ENCODE results near the gene AQP10.
"Not testable (repeated sequence)": the region's sequence is repeated elsewhere in the genome, so short reads cannot be mapped to it uniquely, and the experiment has no call there.

Gene AQP10

DNA sequence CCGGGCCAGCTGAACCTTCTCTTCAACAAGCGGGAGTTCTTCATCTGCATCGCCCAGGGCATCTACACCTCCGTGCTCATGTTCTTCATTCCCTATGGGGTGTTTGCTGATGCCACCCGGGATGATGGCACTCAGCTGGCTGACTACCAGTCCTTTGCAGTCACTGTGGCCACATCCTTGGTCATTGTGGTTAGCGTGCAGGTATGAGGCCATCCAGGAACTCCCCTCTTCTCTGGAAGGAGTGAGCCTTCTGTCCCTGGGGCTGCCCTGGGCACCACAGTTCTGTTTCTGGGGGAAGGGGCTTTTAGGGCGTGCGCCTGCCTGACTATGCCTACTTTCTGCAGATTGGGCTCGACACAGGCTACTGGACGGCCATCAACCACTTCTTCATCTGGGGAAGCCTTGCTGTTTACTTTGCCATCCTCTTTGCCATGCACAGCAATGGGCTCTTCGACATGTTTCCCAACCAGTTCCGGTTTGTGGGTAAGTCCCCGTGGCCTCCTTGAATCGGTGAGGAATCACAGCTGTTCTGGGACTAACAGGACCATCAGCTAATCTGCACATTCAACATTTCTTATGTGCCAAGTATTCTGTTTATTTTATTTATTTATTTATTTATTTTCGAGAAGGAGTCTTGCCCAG lies 25.5 kb downstream of the AQP10 start:
- no peak for DNase-seq

DNA sequence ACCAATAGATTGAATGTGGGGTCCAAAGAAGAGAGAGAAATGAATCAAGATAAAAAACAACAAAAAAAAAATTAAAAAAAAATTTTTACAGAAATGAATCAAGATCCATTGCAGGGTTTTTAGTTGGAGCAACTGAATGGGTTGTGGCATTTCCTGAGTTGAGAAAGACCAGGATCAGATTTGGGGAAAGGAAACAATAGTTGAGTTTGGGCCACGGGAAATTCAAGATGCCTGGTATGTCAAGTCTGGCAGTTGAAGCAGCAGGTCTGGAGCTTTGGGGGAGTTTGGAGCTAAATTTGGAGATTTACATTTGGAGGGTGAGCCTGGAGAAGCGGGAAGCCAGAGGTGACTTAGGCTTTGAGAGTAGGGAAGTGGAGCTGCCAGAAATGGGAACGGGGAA lies 27.1 kb downstream of the AQP10 start:
- DNase-seq: no peak

DNA sequence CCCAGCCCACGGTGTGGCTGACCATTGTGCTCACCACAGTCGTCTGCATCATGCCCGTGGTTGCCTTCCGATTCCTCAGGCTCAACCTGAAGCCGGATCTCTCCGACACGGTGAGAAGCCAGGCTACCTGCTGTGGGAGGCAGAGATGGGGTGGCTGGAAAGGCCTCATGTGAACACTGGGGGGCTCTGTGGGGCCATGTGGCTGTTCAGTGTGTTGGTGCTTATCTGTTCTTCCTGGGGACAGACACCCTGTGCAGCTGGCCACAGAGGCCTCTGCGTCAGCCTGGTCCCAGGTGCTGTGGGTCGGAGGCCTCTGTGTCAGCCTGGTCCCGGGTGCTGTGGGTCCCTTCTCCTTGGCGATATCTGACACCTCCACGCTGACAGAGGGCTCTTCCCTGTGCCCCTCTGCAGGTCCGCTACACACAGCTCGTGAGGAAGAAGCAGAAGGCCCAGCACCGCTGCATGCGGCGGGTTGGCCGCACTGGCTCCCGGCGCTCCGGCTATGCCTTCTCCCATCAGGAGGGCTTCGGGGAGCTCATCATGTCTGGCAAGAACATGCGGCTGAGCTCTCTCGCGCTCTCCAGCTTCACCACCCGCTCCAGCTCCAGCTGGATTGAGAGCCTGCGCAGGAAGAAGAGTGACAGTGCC lies 27.7 kb downstream of the AQP10 start:
- no peak for DNase-seq

DNA sequence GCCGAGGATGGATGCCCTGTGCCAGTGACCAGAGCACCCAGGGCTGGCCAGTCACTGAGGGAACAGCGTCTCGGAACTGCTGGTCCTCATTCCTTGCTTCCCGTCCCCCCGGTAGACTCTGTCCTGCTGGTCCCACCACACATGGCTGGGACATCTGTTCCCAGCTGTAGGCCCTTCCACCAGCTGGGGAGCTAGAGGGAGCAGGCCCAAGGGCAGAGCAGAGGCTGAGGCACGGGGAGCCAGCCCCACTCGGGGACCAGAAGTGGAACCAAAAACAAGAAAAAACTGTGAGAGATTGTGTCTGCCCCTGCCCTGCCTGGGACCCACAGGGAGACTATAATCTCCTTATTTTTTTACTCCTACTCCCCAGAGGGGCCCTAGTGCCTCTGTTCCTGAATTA lies 28.2 kb downstream of the AQP10 start:
- DNase-seq: no peak

DNA sequence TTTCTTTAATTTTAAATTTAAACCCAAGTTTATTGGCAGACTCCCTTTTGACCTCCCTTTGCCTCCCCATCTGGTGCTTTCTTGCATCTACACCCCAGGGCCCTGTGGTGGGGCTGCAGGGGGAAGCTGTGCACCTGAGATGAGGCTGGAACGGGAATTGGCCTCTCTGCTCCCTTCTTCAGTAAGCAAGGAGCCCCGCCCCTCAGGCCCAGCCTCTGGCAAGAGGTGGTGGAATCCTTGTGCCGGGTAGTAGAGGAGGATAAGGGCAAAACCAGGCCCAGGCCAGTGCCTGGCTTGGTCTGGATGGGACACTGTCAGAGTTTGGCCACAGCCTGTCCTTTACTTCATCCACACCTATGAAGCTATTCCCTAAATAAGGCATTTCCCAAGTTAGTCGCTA lies 29.5 kb downstream of the AQP10 start:
- DNase-seq: no peak

DNA sequence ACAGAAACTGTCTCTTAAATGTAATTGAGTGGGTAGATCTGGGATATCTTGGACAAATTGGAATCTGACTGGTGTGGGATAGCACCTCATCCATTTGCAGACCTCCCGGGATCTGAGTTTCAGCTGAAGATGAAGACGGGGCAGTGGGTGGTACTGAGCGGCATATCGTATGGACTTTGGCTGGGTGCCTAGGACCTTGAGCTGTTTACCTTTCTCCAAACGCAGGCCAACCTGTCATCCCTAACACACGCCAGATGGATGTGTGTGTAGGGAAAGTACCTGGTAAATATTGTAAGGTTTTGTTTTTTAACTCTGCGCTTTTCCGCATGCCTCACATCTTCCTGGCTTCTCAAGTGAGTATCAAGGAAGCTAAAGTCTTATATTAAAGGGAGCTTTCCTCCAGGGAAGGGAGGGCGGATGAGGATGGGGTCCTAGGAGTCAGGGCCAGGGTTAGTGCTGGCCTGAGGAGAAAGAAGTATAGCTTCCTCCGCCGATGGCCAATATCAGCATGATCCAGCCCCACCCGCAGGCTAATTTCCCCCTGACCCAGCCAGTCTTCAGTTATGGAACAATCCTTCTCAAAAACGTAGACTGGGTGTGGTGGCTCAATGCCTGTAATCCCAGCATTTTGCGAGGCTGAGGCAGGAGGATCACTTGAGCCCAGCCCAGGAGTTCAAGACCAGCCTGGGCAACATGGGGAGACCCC lies 30.6 kb downstream of the AQP10 start:
- DNase-seq: no peak

DNA sequence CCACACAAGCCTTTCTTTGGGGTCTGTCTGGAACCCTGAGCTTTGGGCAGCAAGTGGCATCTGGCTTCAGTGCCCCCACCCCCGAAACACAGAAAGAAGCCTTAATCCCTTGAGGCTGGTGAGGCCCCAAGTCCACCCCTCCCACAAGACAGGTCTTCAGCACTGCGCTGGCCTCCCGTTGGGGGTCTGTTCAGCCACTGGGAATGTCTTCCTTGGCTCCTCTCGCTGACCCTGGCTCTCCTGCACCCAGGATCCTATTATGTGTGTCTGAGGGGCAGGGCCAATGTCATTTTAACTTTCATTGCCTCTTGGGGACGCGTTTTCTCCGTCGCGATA lies 31.3 kb downstream of the AQP10 start:
- DNase-seq: no peak

DNA sequence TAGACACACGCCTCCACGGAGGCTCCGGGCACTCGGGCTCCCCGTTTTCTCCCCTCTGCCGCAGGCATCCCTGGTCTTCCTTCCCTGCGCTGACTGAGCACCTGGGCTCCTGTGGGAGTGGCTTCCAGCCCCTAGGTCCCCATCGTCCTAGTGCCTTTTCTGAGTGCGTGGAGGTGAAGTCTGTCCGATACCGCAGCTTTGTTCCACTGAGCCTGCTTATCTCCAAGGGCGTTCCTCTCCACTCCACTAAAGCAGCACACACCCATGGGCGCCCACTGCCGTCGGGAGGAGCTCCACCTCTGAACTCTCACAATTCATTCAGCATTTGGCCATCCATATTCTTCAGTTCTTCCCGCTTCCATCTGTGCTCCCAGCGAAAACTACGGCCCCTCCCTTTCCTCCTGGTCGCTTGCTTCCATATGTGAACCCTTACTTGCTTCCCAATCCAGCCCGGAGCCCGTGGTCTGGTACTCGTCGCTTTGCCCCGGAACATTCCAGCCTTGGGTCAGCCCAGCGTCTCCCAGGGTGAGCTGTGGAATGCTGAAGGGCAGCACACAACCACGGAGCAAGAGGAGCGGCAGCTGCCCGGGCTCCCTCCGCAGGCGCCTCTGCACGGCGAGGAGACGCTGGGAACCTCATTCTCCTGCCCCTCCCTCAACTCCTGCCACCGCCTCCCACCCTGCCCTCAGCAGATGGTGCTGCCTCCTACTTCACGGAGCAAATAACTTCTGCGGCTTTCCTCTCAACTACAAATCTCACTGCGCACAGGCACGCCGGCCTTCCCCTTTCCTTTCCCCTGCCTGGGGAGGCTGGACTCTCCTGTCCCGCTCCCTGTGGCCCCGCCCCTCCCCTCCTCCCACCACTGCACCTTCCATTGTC lies 31.9 kb downstream of the AQP10 start:
- DNase-seq: peak; percentile 83

DNA sequence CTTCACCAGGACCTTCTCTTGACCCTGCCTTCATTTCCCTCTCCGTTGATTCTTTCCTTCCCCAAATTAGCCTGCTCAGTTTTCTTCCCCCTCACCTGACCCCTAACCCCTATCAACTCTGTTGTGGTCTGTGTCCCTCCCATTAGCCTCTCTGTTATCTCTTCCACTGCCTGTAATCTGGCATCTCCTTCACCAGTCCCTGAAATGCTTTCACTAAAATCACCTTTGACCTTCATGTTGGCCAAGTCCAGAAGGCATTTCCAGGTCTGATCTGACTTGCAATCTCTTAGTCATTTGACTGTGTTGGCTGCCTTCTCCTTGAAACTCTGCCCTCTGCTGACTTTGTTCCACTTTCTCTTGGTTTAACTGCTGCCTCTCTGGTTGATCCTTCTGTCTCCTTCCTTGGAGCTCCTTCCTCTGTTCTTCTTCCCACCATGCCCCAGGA lies 32.6 kb downstream of the AQP10 start:
- DNase-seq: no peak

DNA sequence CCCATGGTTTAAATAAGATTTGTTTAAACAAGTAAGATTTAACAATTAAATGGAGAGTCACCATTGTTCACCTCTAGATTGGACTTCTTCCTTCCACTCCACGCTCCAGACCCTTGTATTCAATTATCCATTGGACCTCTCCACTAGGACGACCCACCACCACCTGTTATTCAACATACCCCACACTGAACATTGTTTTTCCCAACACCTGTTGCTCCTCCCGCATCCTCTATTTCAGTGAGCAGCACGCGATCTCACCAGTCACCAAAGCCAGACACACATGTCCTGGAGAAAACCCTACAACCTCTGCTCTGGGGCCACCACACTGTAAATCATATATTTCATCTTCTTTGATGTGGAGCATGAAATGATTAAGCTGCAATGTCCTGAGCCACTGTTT lies 33.1 kb downstream of the AQP10 start:
- no peak for DNase-seq

DNA sequence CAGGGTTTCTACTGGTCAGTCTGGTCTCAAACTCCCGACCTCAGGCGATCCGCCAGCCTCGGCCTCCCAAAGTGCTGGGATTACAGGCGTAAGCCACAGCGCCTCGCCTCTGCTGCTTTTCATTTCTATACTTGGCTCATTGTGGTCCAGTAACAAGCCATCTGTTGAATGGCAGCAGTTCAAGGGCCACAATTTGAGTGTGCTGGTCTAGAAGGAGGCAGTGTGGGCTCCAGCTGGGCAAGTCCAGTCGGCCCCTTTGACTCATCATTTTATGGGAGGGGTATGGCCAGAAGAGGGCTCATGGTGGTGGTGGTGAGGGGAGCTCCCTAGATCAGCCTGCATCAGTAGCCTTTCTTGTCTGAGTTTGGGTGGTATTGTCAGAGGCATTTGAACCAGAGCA lies 37.6 kb downstream of the AQP10 start:
- DNase-seq: no peak

DNA sequence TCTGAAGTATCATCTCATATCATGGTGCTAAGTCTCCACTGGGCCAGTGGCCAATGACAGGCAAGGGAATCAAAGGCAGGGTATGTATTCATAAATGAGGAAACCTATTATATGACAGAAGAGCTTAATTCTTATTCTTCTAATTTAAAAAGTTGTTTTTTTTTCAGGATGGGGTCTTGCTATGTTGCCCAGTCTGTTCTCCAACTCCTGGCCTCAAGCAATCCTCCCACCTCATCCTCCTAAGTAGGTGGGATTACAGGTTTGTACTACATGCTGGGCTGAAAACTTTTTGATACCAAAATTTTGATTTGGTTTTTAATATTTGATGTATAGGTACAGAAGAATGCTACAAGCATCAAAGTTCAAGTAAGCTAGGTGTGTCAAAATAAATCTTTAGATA lies 39.4 kb downstream of the AQP10 start:
- DNase-seq: no peak

DNA sequence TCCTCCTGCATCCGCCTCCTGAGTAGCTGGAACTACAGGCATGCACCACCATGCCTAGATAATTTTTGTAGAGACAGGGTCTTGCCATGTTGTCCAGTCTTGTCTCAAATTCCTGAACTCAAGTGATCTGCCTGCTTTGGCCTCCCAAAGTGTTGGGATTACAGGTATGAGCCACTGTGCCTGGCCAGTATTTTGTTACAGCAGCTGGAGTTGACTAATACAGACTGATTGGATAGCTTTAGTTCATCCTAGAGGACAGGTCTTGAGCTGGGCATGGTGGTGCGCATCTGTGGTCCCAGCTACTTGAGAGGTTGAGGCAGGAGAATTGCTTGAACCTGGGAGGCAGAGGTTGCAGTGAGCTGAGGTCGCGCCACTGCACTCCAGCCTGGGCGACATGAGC lies 40.0 kb downstream of the AQP10 start:
- not testable (repeated sequence) for DNase-seq

DNA sequence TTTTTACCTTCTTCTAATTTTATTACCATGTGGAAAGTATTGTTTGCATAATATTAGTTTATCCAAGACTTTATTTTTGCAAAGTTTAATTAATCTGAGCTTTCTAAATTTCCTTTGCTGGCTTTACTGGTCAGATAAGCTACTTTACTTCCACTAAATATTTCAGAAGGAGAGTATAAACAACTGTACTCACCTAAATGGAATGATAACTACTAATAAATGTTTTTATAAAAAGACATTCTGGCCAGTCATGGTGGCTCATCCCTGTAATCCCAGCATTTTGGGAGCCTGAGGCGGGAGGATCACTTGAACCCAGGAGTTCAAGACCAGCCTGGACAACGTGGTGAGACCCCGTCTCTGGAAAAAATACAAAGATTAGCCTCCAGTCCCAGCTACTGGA lies 40.5 kb downstream of the AQP10 start:
- no peak for DNase-seq

DNA sequence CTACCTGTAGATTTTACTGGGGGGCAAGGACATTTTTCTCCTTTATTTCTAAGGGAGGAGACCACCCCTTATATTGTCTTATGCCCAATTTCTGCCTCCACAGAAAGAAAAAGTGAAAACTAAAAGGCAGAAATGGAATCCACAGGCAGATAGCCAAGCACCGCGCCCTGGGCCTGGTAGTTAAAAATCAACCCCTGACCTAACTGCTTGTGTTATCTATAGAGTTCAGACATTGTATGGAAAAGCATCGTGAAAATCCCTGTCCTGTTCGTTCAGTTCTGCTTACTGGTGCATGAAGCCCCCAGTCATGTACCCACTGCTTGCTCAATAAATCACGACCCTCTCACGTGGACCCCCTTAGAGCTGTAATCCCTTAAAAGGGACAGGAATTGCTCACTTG lies 50.5 kb downstream of the AQP10 start:
- no peak for DNase-seq

DNA sequence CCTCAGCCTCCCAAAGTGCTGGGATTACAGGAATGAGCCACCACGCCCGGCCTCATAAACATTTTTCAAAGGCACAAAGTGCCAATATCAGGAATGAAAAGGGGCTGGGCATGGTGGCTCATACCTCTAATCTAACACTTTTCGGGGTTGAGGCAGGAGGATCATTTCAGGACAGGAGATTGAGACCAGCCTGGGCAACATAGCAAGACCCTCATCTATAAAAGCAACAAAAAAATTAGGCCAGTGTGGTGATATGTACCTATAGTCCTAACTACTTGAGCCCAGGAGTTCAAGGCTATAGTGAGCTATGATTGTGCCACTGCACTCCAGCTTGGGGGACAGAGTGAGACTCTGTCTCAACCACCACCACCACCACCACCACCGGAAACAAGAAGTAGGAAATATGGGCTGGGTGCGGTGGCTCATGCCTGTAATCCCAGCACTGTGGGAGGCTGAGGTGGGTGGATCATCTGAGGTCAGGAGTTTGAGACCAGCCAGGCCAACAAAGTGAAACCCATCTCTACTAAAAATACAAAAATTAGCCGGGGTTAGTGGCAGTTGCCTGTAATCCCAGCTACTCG lies 53.0 kb downstream of the AQP10 start:
- DNase-seq: not testable (repeated sequence)

All from activated effector memory CD4-positive, alpha-beta T cell treated with anti-CD3 and anti-CD28 coated beads, Interleukin-2, amount 50 U/mL, for 16 hours (primary cell).